PC-9 (cell line): Measurements from ENCODE around the gene WSCD2. TPM values are rescaled to one million over a fixed set of nuclear protein-coding genes. Genes with fewer than 3 reads are reported as not detected.

Source experiments
- BruUV-seq: library from RNA; stranded (reverse); fragments of 400-500 nt; replicated peaks from 2 replicates; lab custom pipeline; 2021; lab: Mats Ljungman, UMichigan
- CTCF ChIA-PET: fragments of 300-600 bp; sonication (Branson Sonifier 250); formaldehyde crosslinking; loops from one replicate; lab custom pipeline; 2022; ENCODE audit warnings: antibody characterized with exemption; lab: Charles Lee
- POLR2A ChIA-PET: fragments of 300-600 bp; sonication (Branson Sonifier 250); formaldehyde crosslinking; loops from one replicate; lab custom pipeline; 2022; ENCODE audit warnings: antibody characterized with exemption; ENCODE audit not compliant: unreplicated experiment; lab: Charles Lee
- DNase-seq, 2 experiments: peaks; one replicate each; pipeline versions ENCODE4 v3.0.0 to v3.0.0-alpha.2; 2015 to 2022; ENCODE audit warnings: mixed read lengths in 1 of 2
- H2AFZ ChIP-seq: fragments of 200-600 bp; sonication (generic); 2 replicates; pipeline ENCODE4 v1.8.1; 2017; ENCODE audit warnings: antibody characterized with exemption
- H3F3A ChIP-seq: fragments of 200-600 bp; sonication (generic); 2 replicates; pipeline ENCODE4 v1.8.1; 2017; ENCODE audit warnings: antibody characterized with exemption, mild to moderate bottlenecking, low read depth; ENCODE audit not compliant: insufficient read depth
- H3K27ac ChIP-seq: fragments of 200-600 bp; sonication (generic); 2 replicates; pipeline ENCODE4 v1.6.1; 2016; ENCODE audit warnings: mixed run types
- H3K27me3 ChIP-seq: fragments of 200-600 bp; sonication (generic); 2 replicates; pipeline ENCODE4 v1.6.1; 2016; ENCODE audit warnings: low read depth, mixed run types; ENCODE audit not compliant: insufficient read depth
- H3K36me3 ChIP-seq: fragments of 200-600 bp; sonication (generic); 2 replicates; pipeline ENCODE4 v1.6.1; 2016; ENCODE audit warnings: low read depth, mixed run types
- H3K4me1 ChIP-seq: fragments of 200-600 bp; sonication (generic); replicated peaks from 2 replicates; pipeline ENCODE4 v1.6.1; 2016; ENCODE audit warnings: mixed run types; ENCODE audit not compliant: insufficient read depth
- H3K4me2 ChIP-seq: fragments of 200-600 bp; sonication (generic); 2 replicates; pipeline ENCODE4 v1.6.1; 2017; ENCODE audit warnings: mixed run types
- H3K4me3 ChIP-seq: fragments of 200-600 bp; sonication (generic); 2 replicates; pipeline ENCODE4 v1.6.1; 2016; ENCODE audit warnings: mixed run types
- H3K79me2 ChIP-seq: fragments of 200-600 bp; sonication (generic); 2 replicates; pipeline ENCODE4 v1.6.1; 2017; ENCODE audit warnings: low read depth, mixed run types
- H3K9me2 ChIP-seq: fragments of 200-600 bp; sonication (generic); 2 replicates; pipeline ENCODE4 v1.8.1; 2017; ENCODE audit warnings: mild to moderate bottlenecking; ENCODE audit not compliant: insufficient read depth
- H3K9me3 ChIP-seq: fragments of 200-600 bp; sonication (generic); 2 replicates; pipeline ENCODE4 v1.8.1; 2016; ENCODE audit warnings: low read depth; ENCODE audit not compliant: insufficient read depth
- H4K20me1 ChIP-seq: fragments of 200-600 bp; sonication (generic); 2 replicates; pipeline ENCODE4 v1.8.1; 2017; ENCODE audit not compliant: insufficient read depth
- CTCF ChIP-seq: fragments of 200-600 bp; sonication (generic); conservative IDR thresholded peaks from 2 replicates; pipeline ENCODE4 v1.6.1; 2017; ENCODE audit warnings: mixed run types, antibody characterized with exemption, mild to moderate bottlenecking, moderate library complexity
- EZH2 ChIP-seq: fragments of 200-600 bp; sonication (generic); IDR thresholded peaks from 2 replicates; pipeline ENCODE4 v1.8.0; 2017; ENCODE audit warnings: antibody characterized with exemption, low read depth
- intact Hi-C: fragments of 100-400 bp; cut with micrococcal nuclease; formaldehyde crosslinking; loops from one replicate; pipeline ENCODE4 v1.10.0; 2022; ENCODE audit not compliant: unreplicated experiment
- total RNA-seq: library from RNA; stranded (reverse); gene quantifications from 2 replicates; pipeline ENCODE4 v1.2.3, GENCODE V29; 2021

The WSCD2 gene
- total RNA-seq, 1 experiment from 2014 or later = not detected

GRCh38 chr12:108131035-108131434, 1.9 kb downstream of the WSCD2 start:
- H4K20me1 ChIP-seq = no peaks in the 10 kb centered on the region
- no peaks in the 10 kb centered on the region for H3K36me3 ChIP-seq
- no TSS peak for BruUV-seq
- H3K9me2 ChIP-seq = no peaks in the 10 kb centered on the region
- no peaks in the 10 kb centered on the region for H3K79me2 ChIP-seq
- TF ChIP-seq CTCF = no peak
- H3F3A ChIP-seq = no peaks in the 10 kb centered on the region
- POLR2A ChIA-PET = no interaction called here
- no peak overlapping the region for H3K4me3 ChIP-seq
- H3K27ac ChIP-seq = no peak overlapping the region
- H2AFZ ChIP-seq = no peak overlapping the region
- CTCF ChIA-PET = no interaction called here
- H3K4me2 ChIP-seq = no peak overlapping the region
- no peaks in the 10 kb centered on the region for H3K4me1 ChIP-seq
- intact Hi-C loops = no loop called here
- no peaks in the 10 kb centered on the region for H3K9me3 ChIP-seq
- DNase-seq = no peak
- H3K27me3 ChIP-seq = peaks cover 70% of the 10 kb centered on the region

GRCh38 chr12:108131657-108132126, 2.6 kb downstream of the WSCD2 start:
- intact Hi-C loops = no loop called here
- Histone ChIP-seq H3K27me3 (peaks cover 67% of the 10 kb centered on the region), H3K4me2 (no peak overlapping the region), H2AFZ (no peak overlapping the region), H3K79me2 (no peaks in the 10 kb centered on the region), H3K4me1 (no peaks in the 10 kb centered on the region), H3K4me3 (no peak overlapping the region), H3K36me3 (no peaks in the 10 kb centered on the region), H3K27ac (no peak overlapping the region), H4K20me1 (no peaks in the 10 kb centered on the region), H3K9me3 (no peaks in the 10 kb centered on the region), H3F3A (no peaks in the 10 kb centered on the region), H3K9me2 (no peaks in the 10 kb centered on the region)
- ChIA-PET CTCF (no interaction called here), POLR2A (no interaction called here)
- TF ChIP-seq CTCF (no peak), EZH2 (no peak)
- BruUV-seq = no TSS peak
- DNase-seq = no peak

- H3K36me3 ChIP-seq = no peaks in the 10 kb centered on the region
- no peaks in the 10 kb centered on the region for H4K20me1 ChIP-seq
- no TSS peak for BruUV-seq
- H3K4me2 ChIP-seq = no peak overlapping the region
- H3K79me2 ChIP-seq = no peaks in the 10 kb centered on the region
- no peak for TF ChIP-seq EZH2
- no peak for TF ChIP-seq CTCF
- H3K9me2 ChIP-seq = no peaks in the 10 kb centered on the region
- intact Hi-C loops = no loop called here
- CTCF ChIA-PET = no interaction called here
- H3K27me3 ChIP-seq = peaks cover 62% of the 10 kb centered on the region
- DNase-seq = no peak
- H3F3A ChIP-seq = no peaks in the 10 kb centered on the region
- H3K4me3 ChIP-seq = no peak overlapping the region
- POLR2A ChIA-PET = no interaction called here
- H3K27ac ChIP-seq = no peak overlapping the region
- H3K4me1 ChIP-seq = no peaks in the 10 kb centered on the region
- H3K9me3 ChIP-seq = no peaks in the 10 kb centered on the region
- no peak overlapping the region for H2AFZ ChIP-seq
Measured at GRCh38 chr12:108133482-108133881, 4.4 kb downstream of the WSCD2 start.
